Smooth muscle cell (in vitro differentiated cells): ENCODE measurements around the gene DNAH17. TPM values are rescaled to one million over a fixed set of nuclear protein-coding genes. Genes with fewer than 3 reads are reported as not detected.

Experiments
- DNase-seq: peaks from one replicate; lab custom pipeline; 2025; ENCODE audit not compliant: unreplicated experiment; lab: John Stamatoyannopoulos, UW
- H2AFZ ChIP-seq: fragments of 200-600 bp; sonication (generic); 2 replicates; pipeline ENCODE4 v1.6.0; 2016; ENCODE audit warnings: antibody characterized with exemption, low read depth, mild to moderate bottlenecking
- H3F3A ChIP-seq: fragments of 200-600 bp; sonication (generic); 2 replicates; pipeline ENCODE4 v1.6.0; 2017; ENCODE audit warnings: antibody characterized with exemption, low read depth
- H3K27ac ChIP-seq: fragments of 200-600 bp; sonication (generic); 2 replicates; pipeline ENCODE4 v1.5.1; 2016; ENCODE audit warnings: low read depth, mild to moderate bottlenecking
- H3K27me3 ChIP-seq: fragments of 200-600 bp; sonication (generic); 2 replicates; pipeline ENCODE4 v1.6.1; 2016; ENCODE audit warnings: low read depth, mild to moderate bottlenecking
- H3K36me3 ChIP-seq: fragments of 200-600 bp; sonication (generic); 2 replicates; pipeline ENCODE4 v1.5.1; 2016; ENCODE audit warnings: low read depth
- H3K4me1 ChIP-seq: fragments of 200-600 bp; sonication (generic); 2 replicates; pipeline ENCODE4 v1.5.1; 2016; ENCODE audit warnings: low read depth
- H3K4me2 ChIP-seq: fragments of 200-600 bp; sonication (generic); 2 replicates; pipeline ENCODE4 v1.6.0; 2016; ENCODE audit warnings: mild to moderate bottlenecking
- H3K4me3 ChIP-seq: fragments of 200-600 bp; sonication (generic); 2 replicates; pipeline ENCODE4 v1.5.1; 2016; ENCODE audit warnings: mild to moderate bottlenecking
- H3K79me2 ChIP-seq: fragments of 200-600 bp; sonication (generic); 2 replicates; pipeline ENCODE4 v1.6.0; 2016; ENCODE audit warnings: low read depth, mild to moderate bottlenecking
- H3K9ac ChIP-seq: fragments of 200-600 bp; sonication (generic); 2 replicates; pipeline ENCODE4 v1.6.0; 2016; ENCODE audit warnings: low read depth
- H3K9me3 ChIP-seq: fragments of 200-600 bp; sonication (generic); replicated peaks from 2 replicates; pipeline ENCODE4 v1.5.1; 2016; ENCODE audit warnings: low read depth
- H4K20me1 ChIP-seq: fragments of 200-600 bp; sonication (generic); 2 replicates; pipeline ENCODE4 v1.6.0; 2016; ENCODE audit warnings: low read depth
- CTCF ChIP-seq: fragments of 200-600 bp; sonication (generic); IDR thresholded peaks from 2 replicates; pipeline ENCODE4 v1.5.1; 2017; ENCODE audit warnings: borderline replicate concordance, mild to moderate bottlenecking, antibody characterized with exemption; ENCODE audit not compliant: insufficient read depth, poor library complexity, severe bottlenecking
- WGBS: methylation state at CpG from one replicate; pipeline ENCODE4 v1.1.7; 2016; ENCODE audit warnings: low lambda C conversion rate; 5-methylcytosine and 5-hydroxymethylcytosine counted together
- polyA plus RNA-seq: library from polyadenylated mRNA; unstranded; fragments of >200 nt; fragmentation: Nextera tagmentation; extraction: Ambion mirVana; gene quantifications from 2 replicates; pipeline ENCODE4 v1.2.1, GENCODE V29; 2016
- total RNA-seq: library from RNA; depleted of rRNA; stranded (reverse); fragments of >200 nt; gene quantifications from 2 replicates; pipeline ENCODE4 v1.2.3, GENCODE V29; 2014

Gene DNAH17
- total and polyA plus RNA-seq, 2 experiments from 2014 or later, result 0.18 to 0.98 TPM

- H3K79me2 ChIP-seq, result peaks cover 20% of the 10 kb centered on the region
- peak overlapping the region; percentile 96 for H3K9ac ChIP-seq
- peak overlapping the region; percentile 100 for H3K27ac ChIP-seq
- H3K4me2 ChIP-seq, result peak overlapping the region; percentile 77
- no peak overlapping the region for H3K4me3 ChIP-seq
- no peak for TF ChIP-seq CTCF
- 72% methylated on average over 5 of the region's 5 CpGs for WGBS
- no peaks in the 10 kb centered on the region for H3K9me3 ChIP-seq
- H4K20me1 ChIP-seq, result peaks cover 13% of the 10 kb centered on the region
- peaks cover 44% of the 10 kb centered on the region for H3K4me1 ChIP-seq
- DNase-seq, result no peak
- H3F3A ChIP-seq, result peaks cover 59% of the 10 kb centered on the region
- H2AFZ ChIP-seq, result no peak overlapping the region
- no peaks in the 10 kb centered on the region for H3K36me3 ChIP-seq
- no peaks in the 10 kb centered on the region for H3K27me3 ChIP-seq
Measured at GRCh38 chr17:78376161-78376560, 201.0 kb downstream of the DNAH17 start.

GRCh38 chr17:78375401-78376151, 201.6 kb downstream of the DNAH17 start:
- H2AFZ ChIP-seq, result no peak overlapping the region
- peak overlapping the region; percentile 96 for H3K9ac ChIP-seq
- H3K36me3 ChIP-seq, result no peaks in the 10 kb centered on the region
- no peaks in the 10 kb centered on the region for H3K27me3 ChIP-seq
- peaks cover 42% of the 10 kb centered on the region for H3K4me1 ChIP-seq
- TF ChIP-seq CTCF, result no peak
- no peak overlapping the region for H3K4me3 ChIP-seq
- H3F3A ChIP-seq, result peaks cover 63% of the 10 kb centered on the region
- peak; percentile 32 for DNase-seq
- H3K27ac ChIP-seq, result peak overlapping the region; percentile 100
- 2% methylated on average over 9 of the region's 9 CpGs for WGBS
- peaks cover 7% of the 10 kb centered on the region for H4K20me1 ChIP-seq
- H3K79me2 ChIP-seq, result peaks cover 14% of the 10 kb centered on the region
- peak overlapping the region; percentile 77 for H3K4me2 ChIP-seq
- H3K9me3 ChIP-seq, result no peaks in the 10 kb centered on the region

- H3K36me3 ChIP-seq, result no peaks in the 10 kb centered on the region
- H3K4me3 ChIP-seq, result no peak overlapping the region
- H3K4me2 ChIP-seq, result peak overlapping the region; percentile 77
- peak overlapping the region; percentile 96 for H3K9ac ChIP-seq
- DNase-seq, result no peak
- peaks cover 68% of the 10 kb centered on the region for H3F3A ChIP-seq
- 12% methylated on average over 14 of the region's 14 CpGs for WGBS
- H3K9me3 ChIP-seq, result no peaks in the 10 kb centered on the region
- H3K27ac ChIP-seq, result peak overlapping the region; percentile 100
- no peak for TF ChIP-seq CTCF
- H3K4me1 ChIP-seq, result peaks cover 43% of the 10 kb centered on the region
- H2AFZ ChIP-seq, result no peak overlapping the region
- H3K27me3 ChIP-seq, result no peaks in the 10 kb centered on the region
- H4K20me1 ChIP-seq, result no peaks in the 10 kb centered on the region
- peaks cover 6% of the 10 kb centered on the region for H3K79me2 ChIP-seq
Measured at GRCh38 chr17:78374631-78375274, 202.4 kb downstream of the DNAH17 start.

- 30% methylated on average over 6 of the region's 6 CpGs for WGBS
- Histone ChIP-seq H3K4me2 (peak overlapping the region; percentile 77), H2AFZ (no peak overlapping the region), H3K9ac (peak overlapping the region; percentile 96), H3K79me2 (peaks cover under 1% of the 10 kb centered on the region), H3K27me3 (no peaks in the 10 kb centered on the region), H3K4me1 (peaks cover 42% of the 10 kb centered on the region), H3K4me3 (no peak overlapping the region), H3K9me3 (no peaks in the 10 kb centered on the region), H3K27ac (peak overlapping the region; percentile 100), H4K20me1 (no peaks in the 10 kb centered on the region), H3K36me3 (no peaks in the 10 kb centered on the region), H3F3A (peaks cover 73% of the 10 kb centered on the region)
- no peak for DNase-seq
- no peak for TF ChIP-seq CTCF
Measured at GRCh38 chr17:78374189-78374588, 203.0 kb downstream of the DNAH17 start.
